GM18909 (cell line): Measurements from ENCODE around the gene AJUBA.
"Not testable (repeated sequence)": the region's sequence is repeated elsewhere in the genome, so short reads cannot be mapped to it uniquely, and the experiment has no call there.

Source experiments
- ATAC-seq: cut with Tn5 transposase; IDR thresholded peaks from one replicate; pipeline ENCODE4 v1.9.1; 2021; ENCODE audit warnings: mild to moderate bottlenecking; ENCODE audit not compliant: unreplicated experiment, poor library complexity

Gene AJUBA

GRCh38 chr14:22982477-22983245 lies at the start of gene AJUBA:
AJUBA (minus strand) TSS chr14:22982551; CDS start chr14:22982266, 285 bp downstream.
- peak; percentile 48 for ATAC-seq

- no peak for ATAC-seq
Observed at GRCh38 chr14:23030936-23031335, 48.6 kb upstream of the AJUBA start.

GRCh38 chr14:23028799-23029198 lies 46.4 kb upstream of the AJUBA start:
- ATAC-seq: no peak

GRCh38 chr14:23025151-23025814 lies 42.9 kb upstream of the AJUBA start:
- ATAC-seq: no peak

- ATAC-seq: no peak
Observed at GRCh38 chr14:23024612-23025075, 42.3 kb upstream of the AJUBA start.

- no peak for ATAC-seq
Observed at GRCh38 chr14:23023795-23024152, 41.4 kb upstream of the AJUBA start.

- ATAC-seq: no peak
Observed at GRCh38 chr14:23023022-23023794, 40.9 kb upstream of the AJUBA start.

- no peak for ATAC-seq
Observed at GRCh38 chr14:23021889-23022442, 39.6 kb upstream of the AJUBA start.

GRCh38 chr14:23021434-23021833 lies 39.1 kb upstream of the AJUBA start:
- no peak for ATAC-seq

- no peak for ATAC-seq
Observed at GRCh38 chr14:23020143-23021128, 38.1 kb upstream of the AJUBA start.

- no peak for ATAC-seq
Observed at GRCh38 chr14:23018107-23018506, 35.8 kb upstream of the AJUBA start.

GRCh38 chr14:23017091-23017490 lies 34.7 kb upstream of the AJUBA start:
- no peak for ATAC-seq

- ATAC-seq: no peak
Observed at GRCh38 chr14:23015618-23016017, 33.3 kb upstream of the AJUBA start.

- not testable (repeated sequence) for ATAC-seq
Observed at GRCh38 chr14:23013749-23014054, 31.4 kb upstream of the AJUBA start.

GRCh38 chr14:23013054-23013748 lies 30.9 kb upstream of the AJUBA start:
- ATAC-seq: no peak

- peak; percentile 33 for ATAC-seq
Observed at GRCh38 chr14:23009939-23010726, 27.8 kb upstream of the AJUBA start, which contains the start of gene C14orf93. C14orf93 (minus strand) TSS chr14:23010143; CDS start chr14:22999023, 11,120 bp downstream.

GRCh38 chr14:23009483-23009938 lies 27.2 kb upstream of the AJUBA start:
- ATAC-seq: no peak

GRCh38 chr14:23008831-23009230 lies 26.5 kb upstream of the AJUBA start:
- ATAC-seq: no peak
